GM18526 (cell line): ENCODE measurements around the gene GPR137.
A peak's percentile ranks its signal among the peaks of the same experiment; 100 is the strongest.

ENCODE experiments used
- POLR2A ChIP-seq: IDR thresholded peaks from 3 replicates; pipeline ENCODE4 v1.6.1; 2011; ENCODE audit not compliant: insufficient read length; ENCODE audit errors: extremely low read depth

Gene GPR137

DNA sequence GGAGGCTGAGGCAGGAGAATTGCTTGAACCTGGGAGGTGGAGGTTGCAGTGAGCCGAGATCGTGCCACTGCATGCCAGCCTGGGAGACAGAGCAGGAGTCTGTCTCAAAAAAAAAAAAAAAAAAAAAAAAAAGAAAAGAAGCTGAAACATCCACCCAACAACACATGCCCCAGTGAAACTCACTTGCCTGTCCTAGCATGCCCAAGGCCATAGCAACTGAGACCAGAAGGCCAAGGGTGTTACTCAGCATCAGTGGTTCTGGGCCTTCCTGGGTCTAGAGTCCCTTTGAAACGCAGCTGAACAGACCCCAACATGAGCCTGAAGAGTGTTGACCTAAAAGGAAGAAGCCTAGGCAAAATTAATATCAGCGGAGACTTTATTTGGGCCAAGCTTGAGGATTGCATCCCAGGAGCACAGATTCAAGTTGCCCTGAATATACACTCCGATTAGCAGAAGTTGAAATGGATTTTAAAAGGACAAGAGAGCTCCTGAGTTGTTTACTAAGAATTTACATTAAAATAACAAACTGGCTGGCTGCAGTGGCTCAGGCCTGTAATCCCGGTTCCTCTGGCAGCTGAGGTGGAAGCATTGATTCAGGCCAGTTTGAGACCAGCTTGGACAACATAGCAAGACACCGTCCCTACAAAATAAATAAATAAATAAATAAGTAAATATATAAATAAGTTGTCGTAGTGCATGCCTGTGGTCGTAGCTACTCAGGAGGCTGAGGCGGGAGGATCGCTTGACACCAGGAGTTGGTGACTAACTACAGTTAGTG is 39.2 kb downstream of the GPR137 start:
- TF ChIP-seq POLR2A = no peak

DNA sequence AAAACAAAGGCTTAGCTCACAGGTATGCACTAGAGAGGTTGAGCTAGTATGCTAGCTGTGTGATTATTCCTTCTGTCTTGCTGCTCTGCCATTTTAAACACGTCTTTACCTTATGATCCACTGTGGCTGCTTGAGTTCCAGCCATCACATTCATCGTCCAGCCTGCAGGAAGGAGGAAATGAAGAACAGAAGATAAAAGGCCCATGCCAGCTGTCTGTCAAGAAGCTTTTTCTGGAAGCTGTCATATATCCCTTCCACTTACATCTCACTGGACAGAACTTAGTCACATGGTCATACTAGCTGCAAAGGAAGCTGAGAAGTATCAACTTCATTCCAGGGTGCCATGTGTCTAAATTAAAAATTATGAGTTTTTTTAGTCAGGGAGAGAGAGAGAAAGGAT is 41.7 kb downstream of the GPR137 start:
- no peak for TF ChIP-seq POLR2A

DNA sequence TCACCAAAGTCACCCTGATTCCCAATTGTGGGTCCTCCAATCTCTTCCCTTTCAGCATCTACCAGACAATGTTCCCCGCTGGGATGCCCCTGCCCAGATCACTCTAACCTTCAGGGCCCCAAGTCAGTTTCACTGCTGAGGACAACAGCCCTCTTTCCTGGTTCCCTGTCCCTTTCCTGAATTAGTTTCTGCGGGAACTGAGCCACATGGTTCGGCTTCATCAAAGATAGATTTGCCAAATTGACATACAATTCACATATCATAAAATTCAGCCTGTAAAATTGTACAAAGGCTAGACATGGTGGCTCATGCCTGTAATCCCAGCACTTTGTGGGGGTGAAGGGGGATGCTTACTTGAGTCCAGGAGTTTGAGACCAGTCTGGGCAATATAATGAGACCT is 42.3 kb downstream of the GPR137 start:
- TF ChIP-seq POLR2A = no peak

DNA sequence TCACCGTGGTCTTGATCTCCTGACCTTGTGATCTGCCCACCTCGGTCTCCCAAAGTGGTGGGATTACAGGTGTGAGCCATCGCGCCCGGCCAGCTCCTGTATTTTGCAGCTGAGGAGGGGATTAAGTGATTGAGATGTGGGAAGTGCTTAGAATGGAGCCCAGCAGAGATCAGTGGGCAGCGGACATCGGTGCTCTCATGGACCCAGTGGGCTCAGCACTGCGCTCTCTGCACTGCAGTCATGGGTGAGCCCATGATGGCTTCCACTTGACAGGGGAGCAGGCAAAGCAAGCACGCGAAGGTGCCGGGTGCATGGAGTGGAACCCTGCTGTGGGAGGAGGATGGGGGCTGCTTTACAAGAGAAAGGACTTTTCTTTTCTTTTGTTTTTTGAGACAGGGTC is 45.2 kb downstream of the GPR137 start:
- TF ChIP-seq POLR2A = no peak

DNA sequence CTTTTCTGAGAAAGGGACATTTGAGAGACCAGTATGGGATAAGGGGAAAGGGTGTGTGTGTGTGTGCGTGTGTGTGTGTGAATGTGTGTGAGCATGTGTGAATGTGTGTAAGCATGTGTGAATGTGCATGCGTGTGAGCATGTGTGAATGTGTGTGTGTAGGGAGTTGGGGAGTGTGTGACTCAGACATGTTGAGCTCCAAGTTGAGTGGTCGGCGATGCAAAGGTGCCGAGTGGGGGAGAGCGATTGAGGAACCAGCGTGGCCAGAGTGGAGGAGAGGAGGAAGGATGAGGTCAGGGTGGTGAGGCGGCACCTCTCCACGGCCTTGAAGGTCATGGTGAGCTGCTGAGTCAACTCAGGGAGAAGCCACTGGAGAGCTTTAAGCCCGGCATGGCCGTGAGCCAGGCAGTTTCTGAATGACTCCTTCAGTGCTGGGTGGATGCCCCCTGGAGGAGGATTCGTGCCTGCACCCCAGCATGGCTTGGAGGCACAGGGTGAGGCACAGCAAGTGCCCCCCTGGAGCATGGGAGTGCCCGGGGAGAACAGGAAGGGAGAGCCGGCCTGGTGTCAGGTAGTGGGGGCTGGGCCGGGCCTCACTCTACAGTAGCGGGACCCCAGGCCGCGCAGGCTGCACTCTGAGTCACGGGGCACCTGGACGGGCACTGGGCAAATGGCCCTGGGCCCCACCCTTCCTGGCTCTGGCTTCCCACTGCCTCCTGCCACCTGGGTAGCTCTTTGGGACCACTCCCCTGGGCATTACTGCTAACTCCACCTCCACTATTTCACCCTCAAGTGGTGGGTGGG is 46.1 kb downstream of the GPR137 start:
- TF ChIP-seq POLR2A = peak; percentile 36

DNA sequence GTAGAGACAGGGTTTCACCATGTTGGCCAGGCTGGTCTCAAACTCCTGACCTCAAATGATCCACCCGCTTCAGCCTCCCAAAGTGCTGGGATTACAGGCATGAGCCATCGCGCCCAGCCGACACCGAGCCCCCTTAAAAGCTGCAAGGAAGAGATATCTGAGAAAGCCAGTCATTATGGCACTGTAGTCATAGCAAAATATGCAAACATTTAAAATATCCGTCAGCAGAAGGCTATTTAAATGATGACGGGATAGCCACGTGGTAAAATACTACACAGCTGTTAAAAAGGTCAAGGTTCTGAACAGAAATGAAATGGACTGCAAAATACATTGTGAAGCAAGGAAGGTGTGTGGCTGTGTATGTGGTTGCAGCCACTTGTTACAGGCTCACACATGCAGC is 47.9 kb downstream of the GPR137 start:
- no peak for TF ChIP-seq POLR2A

DNA sequence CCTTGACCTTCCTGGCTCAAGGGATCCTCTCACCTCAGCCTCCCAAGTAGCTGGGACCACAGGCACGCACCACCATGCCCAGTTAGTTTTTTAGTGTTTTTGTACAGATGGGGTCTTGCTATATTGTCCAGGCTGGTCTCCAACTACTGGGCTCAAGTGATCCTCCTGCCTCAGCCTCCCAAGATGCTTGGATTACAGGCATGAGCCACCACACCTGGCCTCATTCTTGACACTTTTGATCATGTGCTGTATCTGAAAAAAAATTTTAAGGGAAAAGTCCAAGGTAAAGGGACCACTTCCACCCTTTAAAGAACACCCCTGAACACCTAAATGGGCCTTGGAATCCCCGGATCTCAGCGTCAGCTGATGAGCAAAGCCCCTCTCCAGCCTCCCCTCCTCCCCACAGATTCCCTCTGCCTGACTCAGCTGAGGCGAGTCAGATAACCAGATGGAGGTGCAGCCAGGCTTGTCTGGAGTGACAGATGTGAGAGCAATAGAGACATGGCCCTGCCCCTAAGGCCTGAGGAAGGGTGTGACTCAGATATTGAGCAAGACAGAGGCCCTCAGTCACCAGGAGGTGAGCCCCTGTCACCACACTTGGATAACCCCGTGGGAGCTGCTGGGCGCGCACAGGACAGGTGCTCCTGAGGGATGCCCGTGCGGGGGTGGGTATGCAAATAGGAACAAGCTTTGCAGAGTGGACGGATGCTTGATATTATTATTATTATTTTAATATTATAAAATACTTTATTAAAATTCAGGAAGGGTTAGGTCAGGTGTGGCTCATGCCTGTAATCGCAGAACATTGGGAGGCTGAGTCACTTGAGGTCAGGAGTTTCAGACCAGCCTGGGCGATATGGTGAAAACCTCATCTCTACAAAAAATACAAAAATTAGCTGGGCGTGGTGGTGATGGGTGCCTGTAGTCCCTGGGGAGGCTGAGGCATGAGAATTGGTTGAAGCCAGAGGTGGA is 49.4 kb downstream of the GPR137 start:
- no peak for TF ChIP-seq POLR2A

DNA sequence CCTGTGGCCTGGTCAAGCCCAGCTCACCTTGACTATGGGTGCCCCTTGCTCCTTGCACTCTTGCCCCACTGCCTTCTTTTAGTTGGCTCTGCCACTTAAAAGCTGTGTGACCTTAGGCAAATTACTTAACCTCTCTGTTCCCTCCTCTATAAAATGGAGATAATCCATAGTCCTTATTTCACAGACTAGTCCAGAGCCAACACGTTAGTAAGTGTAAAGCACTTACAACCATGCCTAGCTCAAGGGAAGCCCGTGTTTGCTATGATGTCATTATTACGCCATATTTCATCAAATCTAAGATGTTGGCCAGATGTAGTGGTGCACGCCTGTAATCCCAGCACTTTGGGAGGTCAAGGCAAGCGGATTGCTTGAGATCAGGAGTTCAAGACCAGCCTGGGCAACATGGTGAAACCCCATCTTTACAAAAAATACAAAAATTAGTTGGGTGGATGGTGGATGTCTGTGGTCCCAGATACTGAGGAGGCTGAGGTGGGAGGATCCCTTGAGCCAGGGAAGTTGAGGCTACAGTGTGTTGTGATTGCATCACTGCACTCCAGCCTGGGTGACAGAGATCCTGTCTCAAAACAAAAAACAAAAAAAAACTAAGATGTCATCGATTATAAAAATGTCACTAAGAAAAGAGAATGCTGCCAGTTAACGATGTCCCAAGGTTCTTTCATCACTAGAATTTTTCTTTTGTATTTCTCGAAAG is 52.0 kb downstream of the GPR137 start:
- no peak for TF ChIP-seq POLR2A

DNA sequence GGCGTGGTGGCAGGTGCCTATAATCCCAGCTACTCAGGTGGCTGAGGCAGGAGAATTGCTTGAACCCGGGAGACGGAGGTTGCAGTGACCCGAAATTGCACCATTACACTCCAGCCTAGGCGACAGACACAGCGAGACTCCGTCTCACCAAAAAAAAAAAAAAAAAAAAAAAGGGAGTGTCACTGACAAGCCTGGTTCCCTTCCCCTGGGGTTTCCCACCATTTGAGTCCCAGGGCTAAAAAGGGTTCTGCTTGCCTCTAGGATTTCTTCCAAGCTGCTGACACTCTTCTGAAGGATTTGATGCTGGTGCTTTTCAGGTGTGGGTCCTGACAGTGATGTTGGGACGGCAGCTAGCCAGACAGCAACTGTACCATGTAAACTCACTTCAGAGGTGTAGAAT is 53.1 kb downstream of the GPR137 start:
- TF ChIP-seq POLR2A = no peak
